HTR-8/SVneo (cell line): ENCODE measurements around the gene C6orf52.
"Not testable (repeated sequence)": the region's sequence is repeated elsewhere in the genome, so short reads cannot be mapped to it uniquely, and the experiment has no call there.

Experiments used
- DNase-seq: peaks from one replicate; pipeline ENCODE4 v3.0.0; 2011; ENCODE audit warnings: low spot score, mixed read lengths; ENCODE audit not compliant: insufficient read length
- FAIRE-seq: peaks from 2 replicates; lab custom pipeline; 2011; peaks lifted over from hg19 to GRCh38; lab: Jason Lieb, UNC

C6orf52 gene

GRCh38 chr6:10713962-10714361 is 19.5 kb upstream of the C6orf52 start:
- DNase-seq (no peak), FAIRE-seq (no peak)

- DNase-seq (no peak), FAIRE-seq (no peak)
Observed at GRCh38 chr6:10696655-10697054, 2.2 kb upstream of the C6orf52 start.

- FAIRE-seq: no peak
- no peak for DNase-seq
Observed at GRCh38 chr6:10695086-10695657, 756 bp upstream of the C6orf52 start.

GRCh38 chr6:10692965-10693538 is 1.4 kb downstream of the C6orf52 start:
- FAIRE-seq (no peak), DNase-seq (no peak)

DNA sequence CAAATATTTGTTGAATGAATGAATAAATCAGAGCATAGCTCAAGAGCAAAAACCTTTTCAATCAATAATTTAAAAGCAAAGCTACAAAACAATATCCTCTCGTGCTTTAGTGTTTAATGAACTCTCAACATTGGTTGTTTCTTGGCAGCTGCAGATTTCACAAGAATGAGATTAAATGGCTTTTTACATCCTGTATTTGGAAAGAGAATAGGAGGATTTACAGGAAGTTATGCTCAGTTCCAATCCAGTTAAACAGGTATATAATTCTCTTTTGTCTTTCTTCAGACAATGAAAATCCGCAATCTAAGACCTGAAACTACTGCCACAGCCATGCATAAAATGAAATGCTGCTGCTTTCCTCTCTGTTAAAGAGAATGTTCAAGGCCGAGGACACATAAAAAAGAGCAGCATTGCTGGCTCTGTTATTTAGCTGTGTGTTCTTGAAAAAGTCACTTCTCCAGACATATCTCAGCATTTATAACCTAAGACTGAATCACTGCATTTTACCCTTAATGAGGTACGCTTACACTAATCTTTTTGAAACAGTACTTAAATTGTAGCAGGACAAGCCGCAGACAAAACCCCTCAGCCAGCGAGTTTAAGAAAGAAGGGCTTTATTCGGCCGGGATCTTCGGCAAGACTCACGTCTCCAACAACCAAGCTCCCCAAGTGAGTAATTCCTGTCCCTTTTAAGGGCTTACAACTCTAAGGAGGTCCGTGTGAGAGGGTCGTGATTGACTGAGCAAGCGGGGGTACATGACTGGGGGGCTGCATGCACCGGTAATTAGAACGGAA is 3.6 kb downstream of the C6orf52 start:
- no peak for DNase-seq

DNA sequence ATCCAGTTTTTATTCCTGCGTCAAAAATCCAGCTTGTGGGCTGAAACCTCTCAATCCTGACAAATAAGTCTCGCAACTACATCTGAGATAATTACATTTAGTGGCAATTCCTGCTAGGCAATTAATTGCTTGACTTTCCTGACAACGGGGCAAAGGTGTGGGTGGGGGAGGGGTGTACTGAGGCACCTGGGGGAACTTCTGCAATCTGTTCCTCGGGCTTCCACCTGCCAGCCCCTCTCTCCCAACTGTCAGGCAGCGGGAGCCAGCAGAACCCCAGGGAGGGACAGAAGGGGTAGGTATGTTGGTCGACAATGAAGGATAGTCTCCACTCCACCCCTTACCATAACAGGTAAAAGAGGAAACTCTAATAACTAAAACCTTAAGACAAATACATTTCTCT is 6.8 kb downstream of the C6orf52 start:
- DNase-seq (no peak), FAIRE-seq (no peak)

More for the DNA sequence above, 3.6 kb downstream of the C6orf52 start:
- no peak for FAIRE-seq

DNA sequence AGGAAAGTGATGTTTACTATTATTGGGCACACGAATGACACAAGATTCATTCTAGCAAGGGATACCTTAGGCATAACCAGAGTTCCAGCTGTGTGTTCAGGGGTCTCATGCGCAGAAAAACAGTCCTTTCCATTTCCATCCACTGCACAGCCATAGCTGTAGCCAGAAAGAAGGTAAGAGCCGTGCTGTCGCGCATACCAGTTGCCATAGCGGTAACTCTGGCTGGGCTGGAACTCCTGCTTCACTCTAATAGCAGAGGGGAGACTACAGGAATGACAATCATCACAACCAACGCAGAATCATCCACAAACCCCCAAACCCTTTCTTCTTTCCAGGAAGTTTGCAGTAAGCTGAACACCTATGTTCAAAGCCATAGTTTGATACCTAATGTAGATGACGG is 7.5 kb downstream of the C6orf52 start:
- FAIRE-seq: no peak
- no peak for DNase-seq

DNA sequence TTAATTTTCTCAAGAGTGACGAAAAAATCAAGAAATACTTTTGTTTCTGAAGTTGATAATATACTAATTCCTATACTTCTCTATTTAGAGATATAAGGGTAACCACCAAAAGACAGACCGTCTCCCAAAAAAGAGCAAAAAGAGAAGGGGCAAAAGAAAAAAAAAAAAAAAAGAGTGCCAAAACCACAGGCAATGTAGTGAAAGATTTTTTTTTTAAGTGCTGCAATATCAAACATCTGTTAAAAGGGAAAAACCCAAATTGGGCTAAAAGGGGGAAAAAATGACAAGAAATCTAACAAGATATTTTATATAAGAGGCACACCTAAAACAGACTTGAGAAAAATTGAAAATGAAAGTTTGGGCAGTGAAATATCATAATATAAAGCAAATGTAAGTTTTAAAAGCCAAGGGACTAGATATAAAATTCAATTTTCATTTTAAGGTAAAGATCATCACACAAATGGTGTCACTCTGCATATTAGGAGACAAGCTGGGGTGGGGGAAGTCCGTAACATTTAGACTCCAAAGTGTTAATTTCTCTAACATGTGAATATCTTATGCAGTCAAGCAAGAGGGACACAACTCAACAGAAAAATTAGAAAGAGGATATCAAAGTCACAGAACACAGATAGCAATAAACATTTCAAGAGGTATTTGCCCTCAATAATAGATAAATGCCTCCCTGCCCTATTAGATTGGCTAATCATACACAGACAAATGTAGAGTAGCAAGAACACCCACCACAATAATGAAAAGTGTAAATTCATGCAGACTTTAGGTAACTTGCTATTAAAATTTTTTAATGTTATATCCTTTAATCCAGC is 9.1 kb downstream of the C6orf52 start:
- FAIRE-seq (no peak), DNase-seq (no peak)

DNA sequence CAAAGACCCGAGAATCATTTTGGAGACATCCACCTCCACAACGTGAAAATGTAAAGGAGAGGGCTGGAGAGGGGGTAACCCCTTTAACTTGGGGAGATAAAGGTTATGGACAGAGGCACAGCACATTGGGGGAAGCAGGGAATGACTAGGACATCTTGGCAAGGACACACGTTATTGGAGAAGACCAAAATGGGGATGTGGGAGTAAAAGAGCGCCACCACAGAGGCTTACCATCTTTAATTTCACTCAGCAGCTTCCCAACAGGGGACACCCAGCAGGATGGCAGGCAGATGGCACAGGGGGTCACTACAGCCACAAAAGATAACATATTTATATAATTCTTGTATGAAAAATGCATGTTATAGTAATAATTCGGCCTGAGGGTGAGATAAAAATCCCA is 9.8 kb downstream of the C6orf52 start:
- DNase-seq: no peak
- no peak for FAIRE-seq

GRCh38 chr6:10682355-10682988 is 11.9 kb downstream of the C6orf52 start:
- FAIRE-seq: no peak
- DNase-seq: no peak

GRCh38 chr6:10681795-10682194 is 12.6 kb downstream of the C6orf52 start:
- DNase-seq: no peak
- no peak for FAIRE-seq

- no peak for FAIRE-seq
Observed at GRCh38 chr6:10678456-10678855, 16.0 kb downstream of the C6orf52 start.

DNA sequence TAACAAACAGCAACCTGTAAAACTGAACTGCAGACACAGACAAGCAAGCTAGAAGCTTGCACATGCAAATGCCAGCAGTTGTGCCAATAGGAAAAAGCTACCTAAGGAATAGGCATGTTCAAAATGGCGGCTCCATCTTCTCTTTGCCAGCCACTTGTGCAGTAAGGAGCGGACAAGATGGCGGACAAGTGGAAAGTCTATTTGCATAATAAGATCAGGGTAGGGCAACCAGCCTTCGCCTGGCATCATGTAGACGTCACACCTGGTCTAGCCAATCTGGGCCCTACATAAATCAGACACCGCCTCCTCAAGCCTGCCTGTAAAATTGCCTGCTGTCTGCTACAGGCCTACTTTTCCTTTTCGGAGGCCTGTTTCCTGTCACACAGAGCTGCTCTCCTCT is 18.0 kb downstream of the C6orf52 start:
- FAIRE-seq (no peak), DNase-seq (no peak)

More at GRCh38 chr6:10678456-10678855, 16.0 kb downstream of the C6orf52 start:
- no peak for DNase-seq

- no peak for FAIRE-seq
- DNase-seq: no peak
Observed at GRCh38 chr6:10668126-10668917, 26.1 kb downstream of the C6orf52 start.

DNA sequence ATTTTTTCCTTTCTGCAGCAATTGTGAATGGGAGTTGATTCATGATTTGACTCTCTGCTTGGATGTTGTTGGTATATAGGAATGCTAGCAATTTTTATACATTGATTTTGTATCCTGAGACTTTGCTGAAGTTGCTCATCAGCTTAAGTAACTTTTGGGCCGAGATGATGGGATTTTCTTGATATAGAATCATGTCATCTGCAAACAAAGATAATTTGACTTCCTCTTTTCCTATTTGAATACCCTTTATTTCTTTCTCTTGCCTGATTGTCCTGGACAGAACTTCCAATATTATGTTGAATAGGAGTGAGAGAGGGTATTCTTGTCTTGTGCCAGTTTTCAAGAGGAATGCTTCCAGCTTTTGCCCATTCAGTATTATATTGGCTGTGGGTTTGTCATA is 28.8 kb downstream of the C6orf52 start:
- not testable (repeated sequence) for DNase-seq, FAIRE-seq

DNA sequence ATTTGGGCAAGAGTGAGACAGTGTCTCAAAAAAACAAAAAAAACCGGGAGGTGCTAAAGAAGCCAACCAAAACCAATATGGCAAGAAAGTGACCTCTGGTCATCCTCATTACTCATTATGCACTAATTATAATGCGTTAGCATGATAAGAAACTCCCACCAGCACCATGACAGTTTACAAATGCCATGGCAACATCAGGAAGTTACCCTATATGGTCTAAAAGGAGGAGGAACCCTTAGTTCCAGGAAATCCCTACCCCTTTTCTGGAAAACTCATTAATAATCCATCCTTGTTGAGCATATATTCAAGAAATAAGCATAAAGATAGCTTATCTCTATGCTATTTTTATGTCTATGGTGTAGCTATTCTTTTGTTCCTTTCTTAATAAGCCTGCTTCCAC is 31.7 kb downstream of the C6orf52 start:
- no peak for DNase-seq
- FAIRE-seq: no peak

DNA sequence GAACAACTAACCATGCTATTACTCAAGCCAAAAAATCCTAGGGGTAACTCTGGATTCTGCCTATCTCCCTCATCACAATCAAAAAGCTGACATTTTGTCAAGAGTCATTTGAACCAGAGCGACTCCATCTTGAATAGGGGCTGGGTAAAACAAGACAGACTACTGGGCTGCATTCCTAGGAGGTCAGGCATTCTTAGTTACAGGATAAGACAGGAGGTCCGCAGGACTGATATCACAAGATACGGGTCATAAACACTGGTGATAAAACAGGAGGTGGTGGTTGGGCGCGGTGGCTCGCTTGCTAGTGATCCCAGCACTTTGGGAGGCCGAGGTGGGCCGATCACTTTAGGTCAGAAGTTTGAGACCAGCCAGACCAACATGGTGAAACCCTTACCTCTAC is 32.2 kb downstream of the C6orf52 start:
- no peak for FAIRE-seq
- no peak for DNase-seq

- not testable (repeated sequence) for DNase-seq, FAIRE-seq
Observed at GRCh38 chr6:10660431-10661191, 33.8 kb downstream of the C6orf52 start.
